MV-4-11 (cell line): ENCODE data around the gene AMPH.

Experiments used
- DNase-seq: peaks from one replicate; lab custom pipeline; 2025; lab: John Stamatoyannopoulos, UW

The AMPH gene

DNA sequence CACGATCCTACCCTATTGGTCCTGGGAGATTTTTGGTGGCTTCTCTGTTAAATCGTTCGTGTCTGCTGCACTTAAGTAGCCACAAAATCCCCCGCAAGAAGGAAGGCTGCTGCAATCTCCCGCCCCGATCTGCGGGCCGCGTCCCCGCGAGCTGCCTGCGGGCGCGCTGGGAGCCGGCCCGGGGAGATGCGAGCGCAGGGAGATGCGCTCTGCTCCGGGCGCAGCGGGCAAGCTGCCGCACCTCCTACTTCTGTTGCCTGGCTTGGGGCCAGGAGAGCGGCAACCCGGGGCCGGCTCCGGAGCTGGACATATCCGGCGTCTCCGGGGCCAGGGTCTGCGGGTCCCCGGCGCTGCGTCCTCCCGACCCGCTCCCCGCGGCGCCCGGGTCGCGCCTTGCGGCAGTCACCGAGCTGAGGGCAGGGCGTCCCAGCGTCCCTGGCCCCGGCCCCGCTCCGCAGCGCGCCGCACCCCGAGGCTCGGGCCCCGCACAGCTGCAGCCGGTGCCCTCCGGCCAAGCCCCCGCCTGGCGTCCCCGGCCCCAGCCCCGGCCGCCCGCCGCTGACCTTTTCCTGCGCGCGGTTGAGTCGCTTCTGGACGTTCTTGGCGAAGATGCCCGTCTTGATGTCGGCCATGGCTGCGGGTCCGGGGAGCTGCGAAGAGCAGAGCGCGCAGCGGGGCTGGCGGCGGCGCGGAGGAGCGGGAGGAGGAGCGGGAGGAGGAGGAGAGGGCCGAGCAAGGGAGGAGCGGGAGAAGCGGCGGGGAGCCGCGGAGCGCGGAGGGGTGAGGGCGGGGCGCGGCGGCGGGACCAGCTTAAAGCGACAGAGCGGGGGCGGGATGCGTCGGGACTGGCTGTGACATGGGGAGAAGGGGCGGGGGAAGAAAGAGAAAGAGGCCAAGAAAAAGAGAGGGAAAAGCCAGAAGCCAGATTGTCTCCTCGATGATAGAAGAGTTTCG, at the start of gene AMPH:
TSS of gene AMPH (minus strand) at position 654 of the 954 bp plus-strand sequence. CDS start at position 632, 22 bp downstream.
- DNase-seq: no peak

DNA sequence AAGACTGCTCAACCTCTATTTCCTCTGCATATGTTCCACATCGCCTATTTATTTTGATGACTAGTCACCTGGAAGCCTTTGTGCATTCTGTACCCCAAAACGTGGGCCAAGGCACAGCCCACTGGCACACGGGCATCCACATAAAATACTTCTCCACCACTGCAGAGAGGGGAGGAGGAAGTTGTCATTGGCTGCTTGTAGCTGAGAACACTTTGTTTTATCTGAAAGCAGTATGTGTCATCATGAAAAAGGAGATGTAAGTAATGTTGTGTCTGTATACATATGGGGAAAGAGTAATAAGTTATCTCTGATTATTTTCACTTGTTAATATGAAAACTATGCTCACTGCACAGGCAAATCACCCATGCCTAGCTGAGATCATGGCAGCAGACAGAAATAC, 48.2 kb upstream of the AMPH start:
- peak; percentile 21 for DNase-seq

DNA sequence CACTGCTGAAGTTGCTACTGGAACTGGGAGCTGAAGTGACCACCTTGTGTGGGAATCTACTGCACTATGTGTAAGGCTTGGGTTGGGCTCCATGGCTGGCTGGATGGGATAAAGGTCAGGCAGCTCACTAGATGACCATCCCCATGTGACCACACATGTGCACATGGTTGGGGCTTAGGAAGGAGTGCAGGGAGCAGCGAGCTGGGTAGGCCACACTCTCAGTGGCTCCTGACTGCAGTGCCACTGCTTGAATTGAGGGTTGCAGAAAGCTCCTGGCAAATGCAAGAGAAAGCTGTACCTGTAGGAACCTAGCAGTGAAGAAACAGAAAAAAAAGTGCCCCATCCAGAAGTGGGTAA, 47.5 kb upstream of the AMPH start:
- DNase-seq: no peak

DNA sequence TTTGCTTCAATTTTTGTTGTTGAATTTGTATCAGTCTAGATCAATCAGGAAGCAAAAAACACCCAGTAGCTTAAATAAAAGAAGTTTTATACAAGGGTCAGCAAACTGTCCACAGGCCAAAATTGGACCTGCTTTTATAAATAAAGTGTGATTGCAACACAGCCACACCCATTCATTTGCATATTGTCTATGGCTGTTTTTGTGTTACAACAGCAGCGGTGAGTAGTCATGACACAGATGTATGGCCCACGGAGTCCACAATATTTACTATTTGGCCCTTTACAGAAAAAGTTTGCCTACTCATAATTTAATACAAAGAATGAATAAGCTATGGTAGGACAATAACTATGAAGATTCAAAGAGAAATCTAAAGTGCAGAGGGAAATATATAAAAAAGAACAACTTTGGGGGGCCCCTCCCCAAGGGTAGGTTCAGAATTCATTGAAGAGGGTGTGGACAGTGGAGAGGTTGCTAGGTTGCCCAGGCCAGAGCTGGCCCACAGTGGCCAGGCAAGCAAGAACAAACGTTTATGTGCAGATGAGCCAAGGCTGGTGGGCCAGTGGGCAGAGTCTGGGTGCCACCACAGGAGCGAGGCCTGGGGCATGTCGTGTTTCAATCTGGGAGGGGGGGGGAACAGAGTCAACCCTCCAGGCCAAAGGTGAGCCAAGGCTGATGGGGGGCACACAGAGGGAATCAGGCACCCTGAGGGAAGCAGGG, 47.0 kb upstream of the AMPH start:
- no peak for DNase-seq

DNA sequence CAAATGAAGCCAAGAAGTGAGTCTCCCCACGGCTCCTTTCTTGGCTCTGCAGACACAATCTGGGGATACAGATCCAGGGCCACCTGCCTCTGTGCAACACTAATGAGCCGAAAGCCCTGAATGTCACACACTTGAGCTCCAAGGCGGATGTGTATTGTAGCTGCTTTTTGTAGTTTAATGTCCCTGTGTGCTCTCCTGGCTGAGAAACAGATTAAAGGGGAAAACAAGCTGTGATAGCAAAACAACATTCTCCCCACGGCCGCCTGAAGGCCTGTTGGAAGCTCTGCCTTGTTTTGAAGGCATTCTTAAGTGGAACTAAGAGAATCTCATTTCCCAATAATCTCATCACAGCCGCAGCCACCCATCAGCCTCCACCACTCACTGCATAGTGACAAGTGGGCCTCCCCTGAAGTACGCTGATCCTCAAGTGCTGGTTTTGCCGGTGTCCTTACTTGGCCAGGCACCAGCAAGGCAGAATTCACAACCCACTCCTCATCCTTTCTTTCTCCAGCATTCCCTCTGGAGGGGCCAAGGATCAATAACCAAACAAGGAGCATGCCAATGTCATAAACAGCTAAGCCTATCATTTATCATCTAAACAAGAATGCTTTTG, 44.4 kb upstream of the AMPH start:
- no peak for DNase-seq

DNA sequence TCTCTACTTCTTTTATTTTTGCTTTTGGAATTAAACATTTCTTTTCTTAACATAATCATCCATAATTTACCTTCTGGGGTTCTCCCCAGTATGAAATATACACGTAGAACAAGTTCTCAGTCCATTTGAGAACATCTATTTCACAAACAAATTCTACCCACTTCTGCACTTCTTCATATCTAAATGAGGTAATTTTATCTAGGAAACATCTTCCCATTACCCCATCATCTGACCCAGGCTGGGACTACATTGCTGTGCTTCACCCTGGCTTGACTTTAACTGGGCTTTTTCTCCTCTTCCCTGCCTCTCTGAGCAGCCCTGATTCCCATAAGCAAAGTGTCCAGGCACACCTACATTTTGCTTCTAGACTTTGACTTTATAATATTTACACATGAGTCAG, 43.3 kb upstream of the AMPH start:
- no peak for DNase-seq

DNA sequence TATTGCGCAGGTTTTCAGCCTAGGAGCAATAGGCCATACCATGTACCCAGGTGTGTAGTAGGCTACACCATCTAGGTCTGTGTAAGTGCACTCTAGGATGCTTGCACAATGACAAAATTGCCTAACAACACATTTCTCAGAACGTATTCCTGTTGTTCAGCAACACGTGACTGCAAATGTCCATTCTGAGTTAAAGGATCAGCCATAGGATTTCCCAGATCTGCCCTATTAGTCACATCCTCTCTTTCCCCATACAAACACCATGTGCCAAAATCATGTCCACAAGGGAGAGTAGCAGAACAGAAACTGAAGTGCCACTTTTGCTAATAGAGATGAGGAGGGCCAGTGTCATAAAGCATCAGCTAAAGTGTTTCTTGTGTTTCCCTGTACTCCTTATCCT, 42.6 kb upstream of the AMPH start:
- peak; percentile 94 for DNase-seq

DNA sequence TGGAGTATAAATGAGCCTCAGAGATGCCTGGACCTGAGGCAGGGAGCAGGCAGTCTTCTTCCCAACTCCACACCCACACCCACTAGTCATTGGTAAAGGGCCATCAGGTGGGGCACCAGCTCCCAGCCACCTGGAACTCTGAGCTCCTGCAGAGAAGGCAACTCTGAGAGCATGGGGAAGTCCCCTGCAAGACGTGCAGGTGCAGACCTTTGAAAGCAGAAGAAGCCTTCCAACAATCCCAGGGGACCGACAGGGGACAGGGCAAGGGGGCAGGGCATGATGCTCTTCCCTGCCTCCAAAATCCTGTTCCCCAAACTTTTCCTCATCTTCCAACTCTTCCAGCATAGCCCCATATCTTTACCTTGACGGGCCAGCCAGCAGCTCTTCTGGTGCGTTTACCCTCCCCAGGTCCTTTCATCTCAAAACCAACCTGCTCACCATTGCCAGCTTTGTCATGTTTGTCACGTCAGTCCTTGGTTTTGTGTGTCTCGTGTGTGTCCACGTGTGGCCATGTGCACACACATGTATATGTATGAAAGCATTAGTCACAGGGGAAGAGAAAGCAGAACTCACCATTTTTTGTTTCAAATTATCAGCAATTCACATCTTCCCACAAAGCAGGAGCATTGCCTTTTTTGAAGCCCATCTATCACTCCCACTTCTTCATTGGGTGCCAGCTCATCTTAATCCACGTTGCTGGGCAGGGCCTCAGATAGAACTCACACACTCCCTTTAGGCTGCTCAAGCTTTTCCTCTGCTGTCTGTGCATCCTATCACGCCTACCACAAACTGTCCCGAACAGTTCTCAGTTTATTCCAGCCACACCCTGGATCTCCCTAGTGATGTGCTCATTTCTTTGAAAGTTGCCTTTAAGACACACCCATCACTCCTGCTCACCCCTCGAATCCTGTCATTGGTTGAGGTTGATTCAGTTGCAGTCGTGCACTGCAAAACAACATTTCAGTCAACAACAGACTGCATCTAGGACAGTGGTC, 41.0 kb upstream of the AMPH start:
- DNase-seq: peak; percentile 80

DNA sequence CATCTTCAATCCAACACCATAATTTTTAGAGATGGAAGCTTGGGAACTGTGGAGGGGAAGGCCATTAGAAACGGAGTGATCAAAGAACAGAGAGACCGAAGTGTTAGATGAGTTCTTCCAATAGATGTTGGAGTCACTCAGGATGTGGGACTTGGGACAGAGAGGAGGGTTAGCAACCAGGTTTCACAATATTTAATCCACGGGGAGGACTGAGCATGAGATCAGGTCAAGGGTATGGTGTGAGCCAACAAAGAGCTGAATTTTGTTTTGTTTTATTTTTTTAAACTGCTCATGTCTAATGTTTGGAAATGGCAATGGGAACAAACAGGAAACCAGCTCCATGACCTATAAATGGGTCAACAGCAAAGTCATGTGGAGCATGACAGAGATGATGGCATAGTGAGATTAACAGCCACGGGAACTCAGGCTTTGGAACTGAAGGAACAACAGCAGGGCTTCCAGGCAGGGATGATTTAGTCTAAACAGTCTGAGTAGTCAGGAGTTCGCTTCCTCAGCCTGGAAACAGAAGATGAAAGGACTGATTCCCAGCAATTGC, 38.9 kb upstream of the AMPH start:
- peak; percentile 2 for DNase-seq

DNA sequence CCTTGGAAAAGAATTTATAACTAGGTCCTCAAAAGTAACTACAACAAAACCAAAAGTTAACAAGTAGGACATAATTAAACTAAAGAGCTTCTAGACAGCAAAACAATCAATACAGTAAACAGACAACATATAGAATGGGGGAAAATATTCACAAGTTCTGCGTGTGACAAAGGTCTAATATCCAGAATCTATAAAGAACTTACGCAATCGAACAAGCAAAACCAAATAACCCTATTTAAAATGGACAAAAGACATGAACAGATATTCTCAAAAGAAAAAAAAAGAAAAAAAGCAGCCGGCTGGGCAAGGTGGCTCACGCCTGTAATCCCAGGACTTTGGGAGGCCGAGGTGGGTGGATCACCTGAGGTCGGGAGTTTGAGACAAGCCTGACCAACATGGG, 33.8 kb upstream of the AMPH start:
- no peak for DNase-seq

DNA sequence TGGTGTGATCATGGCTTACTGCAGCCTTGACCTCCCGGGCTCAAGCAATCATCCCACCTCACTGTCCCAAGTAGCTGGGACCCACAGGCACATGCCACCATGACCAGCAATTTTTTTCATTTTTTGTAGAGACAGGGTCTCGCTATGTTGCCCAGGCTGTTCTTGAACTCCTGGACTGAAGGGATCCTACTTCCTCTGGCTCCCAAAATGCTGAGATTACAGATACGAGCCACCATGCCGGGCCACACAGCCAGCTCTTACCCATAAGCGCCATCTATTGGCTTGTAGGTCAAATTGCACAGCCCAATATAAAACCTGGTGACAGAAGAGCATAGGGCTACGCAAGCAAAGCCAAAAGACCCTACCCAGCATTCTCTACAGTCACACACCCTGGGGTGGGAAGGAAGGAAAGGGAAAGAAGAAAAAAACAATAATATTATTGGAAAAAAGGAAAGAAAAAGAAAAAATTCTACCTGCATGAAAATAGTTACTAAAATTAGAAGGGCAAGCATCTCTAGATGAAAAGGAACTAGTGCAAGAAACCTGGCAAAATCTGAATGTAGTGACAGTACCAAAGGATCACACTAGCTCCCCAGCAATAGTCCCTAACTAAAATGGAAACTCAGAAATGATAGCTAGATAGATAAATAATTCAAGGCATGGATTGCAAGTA, 29.4 kb upstream of the AMPH start:
- DNase-seq: peak; percentile 47

DNA sequence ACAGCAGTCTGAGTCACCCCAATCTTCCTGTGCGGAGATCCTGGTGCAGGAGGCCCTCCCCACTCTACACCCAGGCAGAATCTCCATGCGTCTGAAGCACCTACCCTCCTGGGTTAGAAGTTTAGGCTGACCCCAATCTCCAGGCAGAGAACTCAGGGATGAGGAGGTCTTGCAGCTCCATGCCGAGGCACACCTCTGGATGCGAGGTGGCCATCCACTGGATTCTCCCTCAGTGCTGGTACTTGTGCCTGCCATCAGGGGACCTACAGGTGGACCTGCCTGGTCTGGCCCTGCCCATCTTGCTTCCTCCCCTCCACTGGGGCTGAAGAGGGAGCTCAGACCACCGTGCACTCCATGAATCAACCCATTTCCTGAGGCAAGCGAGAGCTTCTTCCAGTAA, 28.8 kb upstream of the AMPH start:
- no peak for DNase-seq

DNA sequence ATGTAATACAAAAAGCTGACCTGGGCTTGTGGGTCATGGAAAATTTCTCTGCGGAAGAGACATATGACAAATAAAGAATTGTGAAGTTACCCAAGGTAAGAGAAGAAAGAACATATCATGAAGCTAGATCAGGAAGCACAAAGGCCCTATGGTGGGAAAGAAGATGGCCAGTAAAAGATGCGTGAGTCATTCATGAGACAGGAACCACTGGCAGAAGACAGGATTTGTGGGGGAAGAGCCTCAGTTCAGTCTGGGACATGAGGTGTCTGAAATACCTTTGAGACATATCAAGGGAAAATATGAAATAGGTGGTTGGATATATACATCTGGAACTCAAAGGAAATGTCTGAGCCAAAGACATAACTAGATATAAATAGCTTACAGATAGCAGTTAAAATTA, 27.7 kb upstream of the AMPH start:
- DNase-seq: no peak

DNA sequence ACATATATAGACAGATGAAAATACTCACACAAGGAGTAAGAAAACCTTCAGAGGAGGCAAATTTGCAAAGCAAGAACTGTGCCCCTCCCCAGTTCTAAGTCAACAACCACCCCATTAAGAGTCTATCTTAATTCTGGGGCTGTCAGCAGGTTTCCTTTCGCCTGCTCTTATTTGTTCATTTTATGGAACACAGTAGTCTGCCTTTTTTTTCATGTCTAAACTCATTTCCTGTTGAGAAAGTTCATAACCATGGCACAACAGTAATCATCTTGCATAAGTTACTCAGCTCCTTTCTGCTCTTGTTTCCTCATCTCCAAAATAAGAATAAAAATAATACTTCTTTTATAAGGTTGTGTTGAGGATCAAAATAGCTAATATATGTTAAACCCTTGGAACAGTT, 25.8 kb upstream of the AMPH start:
- peak; percentile 72 for DNase-seq

DNA sequence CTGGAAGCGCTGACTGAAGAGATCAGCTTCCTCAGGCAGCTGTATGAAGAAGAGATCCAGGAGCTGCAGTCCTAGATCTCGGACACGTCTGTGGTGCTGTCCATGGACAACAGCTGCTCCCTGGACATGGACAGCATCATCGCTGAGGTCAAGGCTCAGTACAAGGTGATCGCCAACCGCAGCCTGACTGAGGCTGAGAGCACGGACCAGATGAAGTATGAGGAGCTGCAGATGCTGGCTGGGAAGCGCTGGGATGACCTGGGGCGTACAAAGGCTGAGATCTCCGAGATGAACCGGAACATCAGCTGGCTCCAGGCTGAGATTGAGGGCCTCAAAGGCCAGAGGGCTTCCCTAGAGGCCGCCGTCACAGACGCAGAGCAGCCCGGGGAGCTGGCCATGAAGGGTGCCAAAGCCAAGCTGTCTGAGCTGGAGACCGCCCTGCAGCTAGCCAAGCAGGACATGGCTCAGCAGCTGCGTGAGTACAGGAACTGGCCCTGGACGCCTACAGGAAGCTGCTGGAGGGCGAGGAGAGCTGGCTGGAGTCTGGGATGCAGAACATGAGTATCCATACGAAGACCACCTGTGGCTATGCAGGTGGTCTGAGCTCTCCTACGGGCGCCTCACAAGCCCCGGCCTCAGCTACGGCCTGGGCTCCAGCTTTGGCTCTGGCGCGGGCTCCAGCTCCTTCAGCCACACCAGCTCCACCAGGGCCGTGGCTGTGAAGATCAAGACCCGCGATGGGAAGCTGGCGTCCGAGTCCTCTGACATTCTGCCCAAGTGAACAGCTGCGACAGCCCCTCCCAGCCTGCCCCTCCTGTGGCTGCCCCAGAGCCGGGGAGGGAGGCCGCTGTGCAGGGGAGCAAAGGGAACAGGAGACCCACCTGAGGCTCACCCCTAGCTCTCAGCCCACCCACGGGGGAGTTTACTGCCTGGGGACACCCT, 24.9 kb upstream of the AMPH start:
- no peak for DNase-seq

DNA sequence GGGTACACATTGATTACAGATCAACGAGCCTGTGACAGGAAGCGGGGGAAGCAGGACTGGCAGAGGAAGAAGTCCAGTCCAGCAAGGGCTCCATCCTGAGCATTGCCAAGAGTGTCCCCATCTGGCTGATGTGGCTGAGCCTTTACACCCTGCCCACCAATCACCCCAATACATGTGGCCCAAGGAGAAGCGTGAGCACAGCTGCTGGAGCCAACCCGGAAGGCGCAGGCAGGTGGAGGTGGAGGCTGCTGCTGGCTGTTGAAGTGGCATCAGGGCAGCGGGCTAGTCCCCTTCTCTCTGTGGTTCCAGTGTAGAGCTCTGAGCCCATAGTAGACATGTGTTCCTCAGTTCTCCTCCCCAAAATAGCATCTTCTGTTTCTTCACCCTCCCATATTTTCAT, 6.8 kb upstream of the AMPH start:
- no peak for DNase-seq

DNA sequence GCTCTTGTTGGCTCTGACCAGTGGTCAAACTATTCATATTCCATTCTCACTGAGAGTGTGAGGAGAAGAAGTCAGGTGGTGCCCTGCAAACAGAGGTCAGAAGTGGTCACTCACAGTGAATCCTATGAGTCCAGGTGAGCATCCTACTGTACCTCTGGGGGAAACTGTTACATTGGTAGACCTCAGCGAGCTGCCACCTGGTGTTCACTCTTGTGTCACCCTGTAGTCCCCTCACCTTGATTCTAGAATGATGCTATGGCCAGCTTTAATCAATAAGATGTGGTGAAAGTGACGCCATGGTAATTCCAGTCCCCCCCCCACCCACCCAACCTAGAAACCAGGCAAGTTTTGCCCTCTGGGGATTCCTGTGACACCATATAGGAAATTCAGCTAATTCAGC, 1.2 kb upstream of the AMPH start:
- no peak for DNase-seq

DNA sequence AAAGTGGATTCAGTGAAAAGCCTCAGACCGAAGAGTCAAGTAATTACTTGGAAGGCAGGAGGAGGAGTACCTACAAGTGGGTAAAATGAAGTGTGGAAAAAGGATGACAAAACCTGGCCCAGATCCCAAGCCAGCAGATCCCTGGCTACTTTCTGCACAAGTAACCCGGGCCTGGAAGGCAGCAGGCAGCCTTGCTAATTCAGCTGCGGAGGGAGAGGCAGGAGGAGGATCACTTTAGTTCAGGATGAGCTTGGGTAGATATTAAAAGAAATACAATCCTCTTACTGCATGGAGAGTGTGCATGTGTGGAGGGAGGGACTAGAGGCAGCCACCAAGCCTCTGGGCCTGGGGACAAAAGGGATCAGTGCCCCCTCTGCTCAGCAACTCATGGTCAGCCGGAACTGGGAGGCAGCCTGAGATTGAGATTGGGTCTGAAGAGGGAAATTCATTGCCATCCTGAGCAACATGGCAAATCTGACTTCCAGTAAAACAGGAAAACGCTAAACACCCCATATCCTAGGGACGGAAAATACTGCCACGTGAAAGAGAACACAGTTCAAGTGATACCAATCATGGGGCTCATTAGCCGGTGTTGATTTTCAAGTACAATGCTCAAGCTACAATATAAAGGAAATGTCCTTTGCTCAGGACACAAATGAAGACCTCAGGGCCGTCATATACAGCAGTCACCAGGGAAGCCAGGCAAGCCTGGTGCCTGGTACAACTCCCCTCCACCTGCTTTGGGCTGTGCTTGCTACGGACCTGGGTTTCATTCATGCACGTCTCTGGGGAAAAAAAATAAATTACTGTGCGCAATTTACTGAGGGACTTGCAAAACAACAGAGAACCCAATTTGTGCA, 1.3 kb downstream of the AMPH start:
- DNase-seq: no peak
